ENCODE results near the gene RNU6-9.
"Not testable (repeated sequence)": the region's sequence is repeated elsewhere in the genome, so short reads cannot be mapped to it uniquely, and the experiment has no call there.

Gene RNU6-9

DNA sequence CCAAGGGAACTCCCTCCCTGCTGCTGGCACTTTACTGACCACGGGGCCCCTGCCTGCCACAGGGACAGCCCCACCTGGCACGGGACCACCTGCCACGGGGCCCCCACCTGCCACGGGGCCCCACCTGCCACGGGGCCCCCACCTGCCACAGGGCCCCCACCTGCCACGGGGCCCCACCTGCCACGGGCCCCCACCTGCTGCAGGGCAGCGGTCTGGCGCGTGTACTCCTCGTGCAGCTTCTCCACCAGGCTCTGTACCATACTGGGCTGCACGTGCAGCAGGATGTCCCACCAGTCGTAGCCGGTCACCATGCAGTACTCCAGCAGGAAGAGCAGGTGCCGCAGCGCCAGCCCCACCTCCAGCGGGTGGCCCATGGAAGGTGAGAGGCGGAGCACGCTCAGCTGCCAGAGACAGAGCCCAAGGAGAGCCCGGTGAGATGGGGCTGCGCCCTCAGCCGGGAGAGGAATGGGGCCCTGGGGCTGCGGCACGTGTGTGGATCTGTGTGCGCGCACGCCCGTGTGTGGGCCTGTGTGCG is 16.4 kb upstream of the RNU6-9 start:
- H3K27ac ChIP-seq, result no peak overlapping the region

DNA sequence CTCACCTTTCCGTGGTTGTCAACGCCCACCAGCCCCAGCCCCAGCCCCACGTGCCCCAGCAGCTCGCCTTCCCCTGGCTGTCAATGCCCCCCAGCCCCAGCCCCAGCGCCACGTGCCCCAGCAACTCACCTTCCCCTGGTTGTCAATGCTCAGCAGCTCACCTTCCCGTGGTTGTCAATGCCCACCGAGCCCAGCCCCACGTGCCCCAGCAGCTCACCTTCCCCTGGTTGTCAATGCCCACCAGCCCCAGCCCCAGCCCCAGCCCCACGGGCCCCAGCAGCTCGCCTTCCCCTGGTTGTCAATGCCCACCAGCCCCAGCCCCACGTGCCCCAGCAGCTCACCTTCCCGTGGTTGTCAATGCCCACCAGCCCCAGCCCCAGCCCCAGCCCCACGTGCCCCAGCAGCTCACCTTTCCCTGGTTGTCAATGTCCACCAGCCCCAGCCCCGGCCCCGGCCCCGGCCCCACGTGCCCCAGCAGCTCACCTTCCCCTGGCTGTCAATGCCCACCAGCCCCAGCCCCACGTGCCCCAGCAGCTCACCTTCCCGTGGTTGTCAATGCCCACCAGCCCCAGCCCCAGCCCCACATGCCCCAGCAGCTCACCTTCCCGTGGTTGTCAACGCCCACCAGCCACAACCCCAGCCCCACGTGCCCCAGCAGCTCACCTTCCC is 15.2 kb upstream of the RNU6-9 start:
- not testable (repeated sequence) for H3K27ac ChIP-seq; DNase-seq (ENCODE audit: low read depth, low spot score)

More for the DNA sequence above, 16.4 kb upstream of the RNU6-9 start:
- no peak for DNase-seq (ENCODE audit: low read depth, low spot score)

DNA sequence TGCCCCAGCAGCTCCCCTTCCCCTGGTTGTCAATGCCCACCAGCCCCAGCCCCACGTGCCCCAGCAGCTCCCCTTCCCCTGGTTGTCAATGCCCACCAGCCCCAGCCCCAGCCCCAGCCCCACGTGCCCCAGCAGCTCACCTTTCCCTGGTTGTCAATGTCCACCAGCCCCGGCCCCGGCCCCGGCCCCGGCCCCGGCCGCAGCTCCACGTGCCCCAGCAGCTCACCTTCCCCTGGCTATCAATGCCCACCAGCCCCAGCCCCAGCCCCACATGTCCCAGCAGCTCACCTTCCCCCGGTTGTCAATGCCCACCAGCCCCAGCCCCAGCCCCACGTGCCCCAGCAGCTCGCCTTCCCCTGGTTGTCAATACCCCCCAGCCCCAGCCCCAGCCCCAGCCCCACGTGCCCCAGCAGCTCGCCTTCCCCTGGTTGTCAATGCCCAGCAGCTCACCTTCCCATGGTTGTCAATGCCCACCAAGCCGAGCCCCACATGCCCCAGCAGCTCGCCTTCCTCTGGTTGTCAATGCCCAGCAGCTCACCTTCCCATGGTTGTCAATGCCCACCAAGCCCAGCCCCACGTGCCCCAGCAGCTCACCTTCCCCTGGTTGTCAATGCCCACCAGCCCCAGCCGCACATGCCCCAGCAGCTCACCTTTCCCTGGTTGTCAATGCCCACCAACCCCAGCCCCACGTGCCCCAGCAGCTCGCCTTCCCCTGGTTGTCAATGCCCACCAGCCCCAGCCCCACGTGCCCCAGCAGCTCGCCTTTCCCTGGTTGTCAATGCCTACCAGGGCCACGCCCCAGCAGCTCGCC is 14.3 kb upstream of the RNU6-9 start:
- not testable (repeated sequence) for H3K27ac ChIP-seq; DNase-seq (ENCODE audit: low read depth, low spot score)

DNA sequence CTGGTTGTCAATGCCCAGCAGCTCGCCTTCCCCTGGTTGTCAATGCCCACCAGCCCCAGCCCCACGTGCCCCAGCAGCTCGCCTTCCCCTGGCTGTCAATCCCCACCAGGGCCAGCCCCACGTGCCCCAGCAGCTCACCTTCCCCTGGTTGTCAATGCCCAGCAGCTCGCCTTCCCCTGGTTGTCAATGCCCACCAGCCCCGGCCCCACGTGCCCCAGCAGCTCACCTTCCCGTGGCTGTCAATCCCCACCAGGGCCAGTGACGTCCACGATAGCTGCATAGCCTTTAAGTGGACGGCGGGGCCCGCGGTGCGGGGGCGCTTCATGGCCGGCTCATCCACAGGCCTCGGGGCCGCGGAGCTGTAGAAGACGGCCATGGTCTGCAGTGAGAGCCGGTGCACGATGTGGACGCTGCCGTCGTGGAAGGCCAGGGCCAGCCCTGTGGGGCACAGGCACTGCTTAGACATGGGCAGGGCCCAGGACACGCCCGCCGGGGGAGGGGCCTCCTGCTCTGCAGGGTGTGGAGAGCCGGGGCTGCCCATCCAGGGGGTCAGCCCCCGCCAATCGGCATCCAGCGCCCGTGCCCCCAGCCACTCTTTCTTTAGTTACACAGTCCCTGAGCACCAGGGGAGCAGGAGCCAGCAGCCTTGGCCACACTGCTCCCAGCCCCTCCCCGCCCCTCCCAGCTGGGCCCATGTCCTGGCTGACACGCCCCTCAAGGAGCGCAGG is 13.4 kb upstream of the RNU6-9 start:
- no peak for DNase-seq (ENCODE audit: low read depth, low spot score)
- H3K27ac ChIP-seq, result no peak overlapping the region

DNA sequence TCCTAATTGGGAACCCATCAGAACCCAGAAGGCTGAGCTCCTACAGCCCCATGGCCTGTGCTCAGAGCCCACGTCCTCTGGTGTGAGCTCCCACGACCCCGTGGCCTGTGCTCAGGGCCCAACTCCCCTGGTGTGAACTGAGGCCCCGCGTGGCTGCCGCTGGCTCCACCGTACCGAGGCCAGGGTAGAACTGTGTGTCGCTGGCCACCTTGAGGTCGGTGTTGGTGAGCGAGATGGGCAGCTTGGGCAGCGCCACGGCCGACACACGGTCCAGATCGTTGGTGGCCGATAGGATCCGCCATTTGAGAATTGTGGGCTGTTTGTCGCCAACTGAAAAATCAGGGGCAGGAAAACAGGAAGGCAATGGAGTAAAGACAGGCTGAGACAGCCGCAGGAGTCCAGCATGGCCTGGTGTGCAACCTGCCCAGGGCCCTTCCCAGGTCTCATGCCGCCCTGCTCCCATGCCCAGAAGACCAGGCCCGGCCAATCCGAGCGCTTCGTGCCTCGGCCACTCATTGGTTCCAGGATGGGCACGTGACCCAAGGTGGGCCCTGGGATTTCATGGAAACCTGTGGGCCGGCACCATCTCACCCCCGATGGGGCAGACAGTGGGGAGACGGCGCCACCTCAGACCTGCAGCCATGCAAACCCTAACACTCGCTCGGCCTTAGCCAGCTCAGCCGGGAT is 11.8 kb upstream of the RNU6-9 start:
- no peak overlapping the region for H3K27ac ChIP-seq
- no peak for DNase-seq (ENCODE audit: low read depth, low spot score)

DNA sequence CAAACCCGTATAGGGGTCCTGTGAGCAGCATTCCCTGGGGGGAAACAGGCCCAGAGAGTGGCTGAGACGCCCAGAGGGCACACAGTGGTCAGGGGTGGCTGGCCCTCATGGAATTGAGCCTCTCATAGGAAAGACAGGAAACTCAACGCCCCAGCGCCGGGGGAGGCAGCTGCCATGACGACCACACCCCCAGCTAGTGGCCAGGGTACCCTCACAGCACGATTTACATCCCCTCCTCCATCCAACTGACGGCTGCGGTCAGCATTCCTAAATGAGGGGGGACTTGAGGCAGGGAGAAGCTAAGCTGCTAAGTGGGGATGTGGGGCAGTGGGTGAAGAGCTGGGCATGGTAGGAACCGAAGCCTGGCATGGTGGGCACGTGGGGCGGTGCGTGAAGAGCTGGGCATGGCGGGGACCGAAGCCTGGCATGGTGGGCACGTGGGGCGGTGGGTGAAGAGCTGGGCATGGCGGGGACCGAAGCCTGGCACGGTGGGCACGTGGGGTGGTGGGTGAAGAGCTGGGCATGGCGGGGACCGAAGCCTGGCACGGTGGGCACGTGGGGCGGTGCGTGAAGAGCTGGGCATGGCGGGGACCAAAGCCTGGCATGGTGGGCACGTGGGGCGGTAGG is 10.3 kb upstream of the RNU6-9 start:
- no peak overlapping the region for H3K27ac ChIP-seq
- no peak for DNase-seq (ENCODE audit: low read depth, low spot score)

DNA sequence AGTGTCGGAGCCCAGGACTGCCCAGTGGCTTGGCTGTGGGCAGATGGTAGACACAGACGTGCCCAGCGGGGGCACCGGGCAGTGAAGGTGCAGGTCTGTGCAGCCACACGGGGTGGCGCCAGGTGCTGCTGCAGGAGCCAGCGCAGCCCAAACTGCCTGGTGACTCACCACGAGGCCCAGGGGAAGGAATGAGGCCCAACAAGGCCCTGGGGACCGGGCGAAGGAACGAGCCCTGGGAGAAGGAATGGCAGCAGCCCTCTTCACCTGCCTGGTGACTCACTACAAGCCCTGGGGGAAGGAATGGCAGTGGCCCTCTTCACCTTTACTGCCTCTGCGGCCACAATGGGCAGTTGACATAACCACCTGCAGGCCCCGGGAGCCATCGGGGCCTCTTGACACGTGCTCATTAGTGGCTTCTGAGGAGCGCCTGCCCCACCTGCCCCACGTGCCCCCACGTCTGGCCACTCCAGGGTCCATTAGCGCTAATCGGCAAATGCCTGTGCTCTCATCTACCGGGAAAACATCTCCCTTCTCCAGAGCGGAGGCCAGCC is 9.5 kb upstream of the RNU6-9 start:
- DNase-seq (ENCODE audit: low read depth, low spot score), result peak; percentile 48
- H3K27ac ChIP-seq, result no peak overlapping the region

DNA sequence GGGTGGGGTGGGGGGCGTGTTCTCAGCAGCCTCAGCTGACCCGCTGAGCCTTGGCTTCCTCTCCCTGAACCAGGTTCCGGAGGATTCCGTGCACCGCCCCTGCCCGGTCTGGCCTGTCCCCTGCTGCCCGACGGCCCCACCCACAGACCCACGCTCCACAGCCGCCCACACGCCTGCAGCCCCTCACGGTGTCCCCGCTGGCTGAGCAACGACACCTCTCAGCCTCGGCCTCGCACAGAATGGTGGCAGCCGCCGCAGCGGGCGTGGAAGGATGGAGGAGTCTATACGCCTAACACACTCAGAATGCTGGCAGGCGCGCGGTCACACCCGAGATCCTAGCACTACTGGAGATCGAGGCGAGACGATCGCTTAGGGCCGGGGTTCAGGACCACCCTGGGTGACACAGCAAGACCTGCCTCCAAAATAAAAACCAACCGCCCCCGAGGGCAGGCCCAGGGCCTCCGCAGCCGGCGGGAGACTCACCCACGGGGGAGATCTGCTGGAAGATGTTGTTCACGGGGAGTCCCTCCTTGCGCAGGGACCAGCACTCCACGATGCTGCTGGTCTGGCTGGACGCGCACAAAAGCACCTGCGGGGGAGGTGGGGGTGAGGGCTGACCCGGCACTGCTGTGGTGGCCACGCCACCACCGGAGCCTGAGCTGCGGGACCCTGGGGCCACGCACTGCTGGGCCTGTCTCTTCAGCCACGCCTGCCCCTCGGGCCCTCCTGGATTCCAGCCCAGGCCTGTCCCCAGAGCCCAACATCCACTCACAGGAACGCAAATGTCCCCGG is 8.7 kb upstream of the RNU6-9 start:
- H3K27ac ChIP-seq, result no peak overlapping the region

DNA sequence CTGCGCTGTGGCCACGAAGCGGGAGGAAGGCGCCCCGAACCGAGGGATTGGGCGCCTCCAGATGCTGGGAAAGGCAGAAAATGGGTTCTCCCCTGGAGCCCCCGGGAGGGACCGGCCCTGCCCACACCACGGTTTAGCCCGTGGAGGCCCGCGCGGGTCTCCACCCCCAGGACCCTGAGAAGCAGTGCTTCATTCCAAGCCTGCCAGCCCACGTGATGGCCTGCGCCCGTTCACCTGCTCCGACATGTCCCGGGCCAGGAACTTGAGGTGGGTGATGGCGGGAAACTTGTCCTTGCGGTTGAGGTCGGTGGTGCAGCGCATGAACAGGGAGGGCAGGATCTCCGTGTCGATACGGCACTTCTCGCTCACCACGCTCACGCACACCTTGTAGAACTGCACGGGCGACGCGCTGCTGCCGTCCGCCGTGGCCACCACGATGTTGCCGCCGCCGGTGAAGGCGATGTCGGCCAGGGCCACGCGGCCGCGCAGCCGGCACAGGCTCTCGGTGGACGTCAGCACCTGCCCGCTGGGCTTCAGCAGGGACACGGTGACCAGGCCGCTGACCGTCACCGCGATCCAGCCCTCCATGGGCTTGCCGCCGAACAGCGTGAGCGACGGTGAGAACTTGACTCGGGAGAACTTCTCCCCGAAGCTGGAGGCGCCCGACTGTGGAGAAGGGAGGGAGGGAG is 7.6 kb upstream of the RNU6-9 start:
- no peak overlapping the region for H3K27ac ChIP-seq
- no peak for DNase-seq (ENCODE audit: low read depth, low spot score)

More for the DNA sequence above, 8.7 kb upstream of the RNU6-9 start:
- no peak for DNase-seq (ENCODE audit: low read depth, low spot score)

DNA sequence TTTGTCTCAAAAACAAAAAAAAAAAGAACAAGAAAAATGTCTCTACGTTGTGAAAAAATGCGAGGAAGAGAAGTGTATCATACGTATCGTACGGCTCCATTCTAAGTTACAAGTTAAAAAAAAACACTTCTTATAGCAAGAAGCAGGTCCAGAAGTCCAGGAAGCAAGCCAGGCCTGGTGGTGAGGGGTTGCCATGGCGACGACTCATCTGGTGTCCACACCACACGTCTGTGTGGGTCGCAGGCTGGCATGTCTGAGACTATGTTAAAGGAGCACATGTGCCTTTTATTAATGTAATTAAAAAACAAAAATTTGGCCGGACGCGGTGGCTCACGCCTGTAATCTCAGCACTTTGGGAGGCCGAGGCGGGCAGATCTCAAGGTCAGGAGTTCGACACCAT is 6.2 kb upstream of the RNU6-9 start:
- H3K27ac ChIP-seq, result no peak overlapping the region
- no peak for DNase-seq (ENCODE audit: low read depth, low spot score)

DNA sequence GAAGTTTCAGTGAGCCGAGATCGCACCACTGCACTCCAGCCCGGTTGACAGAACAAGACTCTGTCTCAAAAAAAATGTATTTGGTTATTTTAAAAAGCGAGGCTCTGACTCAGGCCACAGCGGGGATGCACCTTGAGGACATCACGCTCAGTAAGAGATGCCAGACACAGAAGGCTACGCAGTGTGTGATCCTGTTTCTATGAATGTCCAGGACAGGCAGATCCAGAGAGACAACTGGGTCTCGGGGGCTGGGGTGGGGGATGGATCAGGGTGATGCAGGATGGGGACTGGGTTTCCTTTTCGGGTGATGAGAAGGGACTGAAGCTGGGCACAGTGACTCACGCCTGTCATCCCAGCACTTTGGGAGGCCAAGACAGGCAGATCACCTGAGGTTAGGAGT is 5.7 kb upstream of the RNU6-9 start:
- H3K27ac ChIP-seq, result no peak overlapping the region
- DNase-seq (ENCODE audit: low read depth, low spot score), result no peak

DNA sequence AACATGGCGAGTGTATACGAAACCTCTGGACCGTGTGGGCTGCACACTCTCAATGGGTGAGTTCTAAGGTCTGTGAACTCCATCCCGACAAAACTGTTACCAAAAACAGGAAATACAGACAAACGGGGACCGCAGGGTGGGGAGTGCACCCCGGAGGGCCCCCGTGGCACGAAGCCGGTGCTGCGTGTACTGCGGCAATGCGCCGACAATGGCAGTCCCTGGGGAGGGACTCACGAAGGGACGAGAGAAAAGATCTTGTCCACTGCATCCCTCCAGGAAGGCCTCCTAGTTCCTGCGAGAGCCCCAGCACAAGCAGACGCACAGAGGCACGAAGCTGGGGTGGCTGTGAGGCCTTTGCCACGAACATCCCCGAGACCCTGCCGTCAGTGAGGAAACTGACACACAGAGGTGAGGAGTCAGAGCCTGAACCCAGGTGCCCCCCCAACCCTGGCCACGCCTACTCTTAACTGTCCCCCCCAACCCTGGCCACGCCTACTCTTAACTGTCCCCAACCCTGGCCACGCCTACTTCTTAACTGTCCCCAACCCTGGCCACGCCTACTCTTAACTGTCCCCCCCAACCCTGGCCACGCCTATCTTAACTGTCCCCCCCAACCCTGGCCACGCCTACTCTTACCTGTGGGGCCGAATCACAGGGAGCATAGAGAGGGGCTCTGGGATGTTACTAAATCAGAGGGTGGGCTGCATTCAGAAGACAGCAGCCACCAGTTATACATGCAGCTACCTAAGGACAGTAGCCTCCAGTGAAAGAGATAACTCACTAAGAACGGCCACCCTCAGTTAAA is 4.5 kb upstream of the RNU6-9 start:
- DNase-seq (ENCODE audit: low read depth, low spot score), result no peak
- H3K27ac ChIP-seq, result no peak overlapping the region

DNA sequence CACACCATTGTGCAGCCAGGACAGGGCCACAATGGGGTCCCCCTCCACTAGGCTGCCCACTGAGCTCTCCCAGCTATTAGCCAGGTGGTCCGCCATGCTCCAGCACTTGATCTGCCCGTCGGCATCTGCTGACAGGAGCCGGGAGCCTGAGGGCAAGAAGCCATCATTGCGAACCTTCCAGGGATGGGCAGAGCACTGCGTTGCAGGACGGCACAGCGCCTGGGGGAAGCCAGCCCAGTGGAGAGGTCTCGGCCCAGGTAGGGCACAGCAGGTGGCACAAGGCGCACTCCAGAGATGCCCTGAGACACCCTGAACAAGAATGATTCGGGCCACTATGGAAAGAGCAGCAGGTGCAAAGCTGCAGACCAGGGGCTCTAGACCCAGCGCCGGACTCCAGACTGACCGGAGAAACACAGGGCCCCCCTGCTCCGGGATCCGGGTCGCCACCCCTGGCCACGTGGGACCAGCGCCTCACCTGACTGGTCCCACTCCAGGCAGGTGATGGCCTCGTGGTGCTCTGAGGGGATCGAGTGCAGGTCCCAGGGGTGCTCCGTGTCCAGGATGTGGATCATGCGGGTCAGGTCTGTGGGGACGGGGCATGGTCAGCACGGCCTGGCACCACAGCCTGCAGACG is 3.5 kb upstream of the RNU6-9 start:
- H3K27ac ChIP-seq, result no peak overlapping the region
- no peak for DNase-seq (ENCODE audit: low read depth, low spot score)

DNA sequence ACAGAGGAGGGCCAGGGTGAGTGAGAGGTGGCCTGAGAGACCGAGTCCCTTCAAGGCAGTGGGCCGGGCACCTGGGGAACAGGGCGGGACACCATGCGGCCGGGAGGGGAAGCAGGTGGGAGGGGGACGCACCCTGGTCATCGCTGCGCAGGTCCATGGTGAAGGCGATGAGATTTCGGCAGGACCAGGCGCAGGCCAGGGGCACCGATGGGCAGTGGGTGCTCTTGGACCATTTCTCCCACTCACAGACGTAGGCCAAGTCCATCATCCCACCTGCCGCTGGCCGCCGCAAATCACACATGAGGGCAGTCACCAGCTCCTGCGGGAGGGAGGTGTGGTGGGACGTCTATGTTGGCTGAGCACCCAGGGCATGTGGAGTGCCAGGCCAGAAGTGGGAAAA is 2.5 kb upstream of the RNU6-9 start:
- H3K27ac ChIP-seq, result no peak overlapping the region
- no peak for DNase-seq (ENCODE audit: low read depth, low spot score)

DNA sequence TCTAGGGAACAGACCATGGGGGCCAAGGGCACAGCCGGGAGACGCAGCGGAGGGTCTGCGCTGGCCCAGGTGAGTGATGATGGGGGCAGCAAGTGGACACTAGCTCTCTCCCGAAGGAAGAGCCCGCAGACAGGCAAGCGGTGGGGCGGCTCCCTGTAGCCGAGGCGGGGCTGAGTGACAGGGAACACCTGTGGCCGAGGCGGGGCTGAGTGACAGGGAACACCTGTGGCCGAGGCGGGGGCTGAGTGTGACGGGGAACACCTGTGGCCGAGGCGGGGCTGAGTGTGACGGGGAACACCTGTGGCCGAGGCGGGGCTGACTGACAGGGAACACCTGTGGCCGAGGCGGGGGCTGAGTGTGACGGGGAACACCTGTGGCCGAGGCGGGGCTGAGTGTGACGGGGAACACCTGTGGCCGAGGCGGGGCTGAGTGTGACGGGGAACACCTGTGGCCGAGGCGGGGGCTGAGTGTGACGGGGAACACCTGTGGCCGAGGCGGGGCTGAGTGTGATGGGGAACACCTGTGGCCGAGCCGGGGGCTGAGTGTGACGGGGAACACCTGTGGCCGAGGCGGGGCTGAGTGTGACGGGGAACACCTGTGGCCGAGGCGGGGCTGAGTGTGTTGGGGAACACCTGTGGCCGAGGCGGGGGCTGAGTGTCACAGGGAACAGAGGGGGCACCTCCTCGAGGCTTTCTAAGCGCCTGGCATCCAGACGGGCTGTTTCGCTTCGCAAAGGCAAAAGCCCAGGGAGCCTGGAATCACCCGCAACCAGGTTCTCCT is 1.7 kb upstream of the RNU6-9 start:
- peak overlapping the region; percentile 75 for H3K27ac ChIP-seq
- DNase-seq (ENCODE audit: low read depth, low spot score), result not testable (repeated sequence)

DNA sequence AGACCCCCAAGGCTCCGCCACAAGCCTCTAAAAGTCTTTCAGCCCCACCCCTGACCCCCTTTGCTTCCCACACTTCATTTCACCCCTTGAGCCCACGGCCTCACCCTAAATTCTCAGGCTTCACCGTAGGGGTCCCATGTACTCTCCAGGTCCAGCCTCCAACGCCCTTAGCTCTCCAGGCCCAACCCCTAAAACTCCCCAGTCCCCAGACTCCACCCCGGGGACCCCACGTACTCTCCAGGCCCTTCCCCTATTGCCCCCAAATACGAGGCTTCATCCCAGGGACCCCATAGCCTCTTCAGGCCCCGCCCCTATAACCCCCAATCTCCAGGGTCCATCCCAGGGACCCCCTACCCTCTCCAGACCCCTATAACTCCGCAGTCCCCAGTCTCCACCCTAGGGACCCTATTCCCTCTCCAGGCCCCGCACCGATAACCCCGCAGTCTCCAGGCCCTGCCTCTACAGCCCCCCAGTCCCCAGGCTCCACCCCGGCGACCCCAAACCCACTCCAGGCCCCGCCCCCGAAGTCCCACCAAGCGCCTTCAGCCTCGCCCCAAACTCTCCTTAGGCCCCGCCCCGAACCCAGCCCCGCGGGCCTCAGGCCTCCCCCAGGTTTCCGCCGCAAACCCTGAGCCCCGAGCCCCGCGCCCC is 916 bp upstream of the RNU6-9 start:
- H3K27ac ChIP-seq, result peak overlapping the region; percentile 75
- no peak for DNase-seq (ENCODE audit: low read depth, low spot score)

All from epithelial cell of prostate (primary cell).